Suppressor macrophage treated with lipopolysaccharide for 4 hours (primary cell): Measurements from ENCODE around the gene NIPBL.
"Not testable (repeated sequence)": the region's sequence is repeated elsewhere in the genome, so short reads cannot be mapped to it uniquely, and the experiment has no call there.

Experiments
- DNase-seq: peaks from one replicate; pipeline ENCODE4 v3.0.0-alpha.2; 2020

The NIPBL gene

GRCh38 chr5:36879274-36880033, 2.9 kb downstream of the NIPBL start:
- no peak for DNase-seq

- peak; percentile 29 for DNase-seq
Measured at GRCh38 chr5:36880761-36881160, 4.2 kb downstream of the NIPBL start.

- no peak for DNase-seq
Measured at GRCh38 chr5:36881304-36881703, 4.7 kb downstream of the NIPBL start.

GRCh38 chr5:36881807-36882206, 5.2 kb downstream of the NIPBL start:
- DNase-seq, result no peak

- DNase-seq, result no peak
Measured at GRCh38 chr5:36882250-36882649, 5.7 kb downstream of the NIPBL start.

GRCh38 chr5:36883894-36884462, 7.4 kb downstream of the NIPBL start:
- DNase-seq, result no peak

GRCh38 chr5:36885149-36885548, 8.6 kb downstream of the NIPBL start:
- DNase-seq, result no peak

- DNase-seq, result no peak
Measured at GRCh38 chr5:36885566-36886485, 9.3 kb downstream of the NIPBL start.

- no peak for DNase-seq
Measured at GRCh38 chr5:36886791-36887190, 10.2 kb downstream of the NIPBL start.

GRCh38 chr5:36887532-36887931, 11.0 kb downstream of the NIPBL start:
- no peak for DNase-seq

- no peak for DNase-seq
Measured at GRCh38 chr5:36888303-36888702, 11.7 kb downstream of the NIPBL start.

GRCh38 chr5:36889264-36889663, 12.7 kb downstream of the NIPBL start:
- DNase-seq, result no peak

- no peak for DNase-seq
Measured at GRCh38 chr5:36891266-36891665, 14.7 kb downstream of the NIPBL start.

GRCh38 chr5:36892085-36892830, 15.7 kb downstream of the NIPBL start:
- not testable (repeated sequence) for DNase-seq

GRCh38 chr5:36894954-36895353, 18.4 kb downstream of the NIPBL start:
- no peak for DNase-seq

GRCh38 chr5:36896476-36896875, 19.9 kb downstream of the NIPBL start:
- DNase-seq, result no peak

- no peak for DNase-seq
Measured at GRCh38 chr5:36897616-36898015, 21.0 kb downstream of the NIPBL start.

GRCh38 chr5:36899860-36900259, 23.3 kb downstream of the NIPBL start:
- no peak for DNase-seq

- peak; percentile 59 for DNase-seq
Measured at GRCh38 chr5:36900283-36900682, 23.7 kb downstream of the NIPBL start.

GRCh38 chr5:36901077-36901476, 24.5 kb downstream of the NIPBL start:
- DNase-seq, result not testable (repeated sequence)

- no peak for DNase-seq
Measured at GRCh38 chr5:36901856-36902255, 25.3 kb downstream of the NIPBL start.

GRCh38 chr5:36902353-36902752, 25.8 kb downstream of the NIPBL start:
- no peak for DNase-seq

- DNase-seq, result no peak
Measured at GRCh38 chr5:36904677-36905076, 28.1 kb downstream of the NIPBL start.
